Activated CD8-positive, alpha-beta T cell treated with anti-CD3 and anti-CD28 coated beads for 36 hours (primary cell): Measurements from ENCODE around the gene NUP85. TPM values are rescaled to one million over a fixed set of nuclear protein-coding genes. Genes with fewer than 3 reads are reported as not detected.

Experiments
- ATAC-seq: fragments of 200-7000 bp; cut with Tn5 transposase; one replicate; pipeline ENCODE4 v1.10.0; 2021; ENCODE audit warnings: mild to moderate bottlenecking, moderate library complexity
- CTCF ChIA-PET: fragments of 350-600 bp; sonication (Branson Sonifier 250); formaldehyde crosslinking; loops from one replicate; lab custom pipeline; 2021; ENCODE audit warnings: antibody characterized with exemption; lab: Charles Lee
- POLR2A ChIA-PET: fragments of 350-600 bp; sonication (Branson Sonifier 250); formaldehyde crosslinking; loops from one replicate; lab custom pipeline; 2021; ENCODE audit warnings: antibody characterized with exemption; lab: Charles Lee
- DNase-seq: peaks from one replicate; pipeline ENCODE4 v3.0.0-alpha.2; 2020
- H3K27ac Mint-ChIP-seq: one replicate; pipeline ENCODE4 v1.8.0; 2021; ENCODE audit warnings: mild to moderate bottlenecking, mixed read lengths
- H3K27me3 Mint-ChIP-seq: one replicate; pipeline ENCODE4 v1.8.0; 2021; ENCODE audit warnings: mixed read lengths
- H3K36me3 Mint-ChIP-seq: one replicate; pipeline ENCODE4 v1.8.0; 2021; ENCODE audit warnings: low read depth, mixed read lengths
- H3K4me1 Mint-ChIP-seq: one replicate; pipeline ENCODE4 v1.8.0; 2021; ENCODE audit warnings: low read depth, mixed read lengths
- H3K4me3 Mint-ChIP-seq: one replicate; pipeline ENCODE4 v1.8.0; 2021; ENCODE audit warnings: mild to moderate bottlenecking, moderate library complexity, mixed read lengths
- H3K9me3 Mint-ChIP-seq: one replicate; pipeline ENCODE4 v1.8.0; 2021; ENCODE audit warnings: mixed read lengths
- CTCF ChIP-seq: fragments of 200-600 bp; IDR thresholded peaks from one replicate; pipeline ENCODE4 v1.8.0; 2022; ENCODE audit warnings: antibody characterized with exemption, mild to moderate bottlenecking
- intact Hi-C: fragments of 100-400 bp; cut with micrococcal nuclease; formaldehyde crosslinking; loops from one replicate; pipeline ENCODE4 v1.10.0; 2022
- total RNA-seq, 2 experiments: library from RNA; stranded (reverse); gene quantifications; one replicate each; pipeline ENCODE4 v1.2.3, GENCODE V29; 2021

The NUP85 gene
- total RNA-seq, 2 experiments from 2014 or later = 108 to 116 TPM

GRCh38 chr17:75262112-75262606 lies 56.7 kb downstream of the NUP85 start:
- no peaks in the 10 kb centered on the region for H3K9me3 Mint-ChIP-seq
- H3K4me3 Mint-ChIP-seq = peak overlapping the region; percentile 95
- intact Hi-C loops = no loop called here
- ChIA-PET CTCF (interaction anchor here (0.8 to 4.9 kb wide), 15 partner anchors 10 to 301 kb away, joined by 3 to 107 read pairs (median 4); partner anchors contain the start of genes MIF4GD, NUP85, SLC25A19 and TSEN54), POLR2A (interaction anchor here (0.6 to 4.8 kb wide), 20 partner anchors 9 to 514 kb away, joined by 3 to 105 read pairs (median 4); partner anchors contain the start of genes ARMC7, GRB2, MIF4GD and SLC25A19)
- no peak for DNase-seq
- H3K36me3 Mint-ChIP-seq = peaks cover 38% of the 10 kb centered on the region
- no peaks in the 10 kb centered on the region for H3K27me3 Mint-ChIP-seq
- ATAC-seq = no peak
- peaks cover 48% of the 10 kb centered on the region for H3K4me1 Mint-ChIP-seq
- no peak for TF ChIP-seq CTCF
- peak overlapping the region; percentile 99 for H3K27ac Mint-ChIP-seq

DNA sequence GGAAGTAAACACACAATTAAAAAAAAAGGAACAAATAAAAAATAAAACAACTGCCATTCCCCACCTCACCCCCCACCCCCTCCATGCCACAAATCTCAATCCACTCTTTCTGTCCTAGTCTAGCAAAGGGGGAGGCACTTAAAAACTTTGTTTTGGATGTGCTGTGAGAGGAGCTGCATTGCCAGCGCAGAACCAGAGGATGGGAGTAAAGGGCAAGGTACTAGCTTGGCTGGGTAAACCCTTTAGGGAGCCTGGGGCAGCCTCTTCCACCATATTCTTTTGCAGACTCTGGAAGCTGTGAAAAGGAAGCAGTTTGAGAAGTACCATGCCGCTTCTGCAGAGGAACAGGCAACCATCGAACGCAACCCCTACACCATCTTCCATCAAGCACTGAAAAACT lies 57.6 kb downstream of the NUP85 start:
- Mint-ChIP-seq H3K4me1 (peaks cover 42% of the 10 kb centered on the region), H3K9me3 (no peaks in the 10 kb centered on the region), H3K27ac (peak overlapping the region; percentile 99), H3K27me3 (no peaks in the 10 kb centered on the region), H3K4me3 (peak overlapping the region; percentile 95), H3K36me3 (peaks cover 43% of the 10 kb centered on the region)
- ChIA-PET CTCF (interaction anchor here (0.7 to 4.9 kb wide), 8 partner anchors 9 to 181 kb away, joined by 3 to 107 read pairs (median 7); partner anchors contain the start of genes MIF4GD and NUP85), POLR2A (interaction anchor here (1.1 to 4.8 kb wide), 10 partner anchors 8 to 514 kb away, joined by 3 to 105 read pairs (median 8); partner anchors contain the start of genes ARMC7, MIF4GD and SLC25A19)
- ATAC-seq = no peak
- intact Hi-C loops = no loop called here
- TF ChIP-seq CTCF = no peak
- DNase-seq = no peak

DNA sequence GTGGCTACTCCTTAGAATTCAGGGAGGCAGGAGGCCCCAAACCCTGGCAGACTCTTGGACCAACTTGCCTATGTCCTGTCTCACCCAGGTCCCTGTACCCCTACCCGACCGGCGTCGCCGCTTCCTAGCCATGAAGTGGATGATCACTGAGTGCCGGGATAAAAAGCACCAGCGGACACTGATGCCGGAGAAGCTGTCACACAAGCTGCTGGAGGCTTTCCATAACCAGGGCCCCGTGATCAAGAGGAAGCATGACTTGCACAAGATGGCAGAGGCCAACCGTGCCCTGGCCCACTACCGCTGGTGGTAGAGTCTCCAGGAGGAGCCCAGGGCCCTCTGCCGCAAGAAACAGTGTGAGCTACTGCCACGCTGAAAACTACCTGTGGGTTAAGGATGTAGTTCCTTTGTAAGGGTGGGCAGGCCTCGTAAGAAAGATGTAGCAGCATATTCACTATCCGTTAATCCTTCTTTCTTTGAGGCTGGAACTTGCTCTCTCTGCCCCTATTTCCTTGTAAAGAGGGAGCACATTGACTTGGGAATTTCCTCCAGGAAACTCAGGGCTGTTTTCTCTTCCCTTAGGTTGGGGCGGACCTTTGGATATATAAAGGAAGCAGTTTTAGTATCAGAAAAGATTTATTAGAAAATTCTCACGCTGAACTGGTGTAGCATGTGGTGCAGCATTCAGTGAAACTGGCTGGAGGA lies 60.3 kb downstream of the NUP85 start:
- Mint-ChIP-seq H3K36me3 (peaks cover 39% of the 10 kb centered on the region), H3K9me3 (no peaks in the 10 kb centered on the region), H3K27me3 (no peaks in the 10 kb centered on the region), H3K4me3 (no peak overlapping the region), H3K4me1 (peaks cover 35% of the 10 kb centered on the region), H3K27ac (no peak overlapping the region)
- no peak for TF ChIP-seq CTCF
- ChIA-PET POLR2A (interaction anchor here (0.9 kb wide), 1 partner anchor 20 kb away, joined by 3 read pairs; no protein-coding TSS in a partner anchor), CTCF (no interaction called here)
- ATAC-seq (no peak), DNase-seq (no peak)
- intact Hi-C loops = no loop called here

DNA sequence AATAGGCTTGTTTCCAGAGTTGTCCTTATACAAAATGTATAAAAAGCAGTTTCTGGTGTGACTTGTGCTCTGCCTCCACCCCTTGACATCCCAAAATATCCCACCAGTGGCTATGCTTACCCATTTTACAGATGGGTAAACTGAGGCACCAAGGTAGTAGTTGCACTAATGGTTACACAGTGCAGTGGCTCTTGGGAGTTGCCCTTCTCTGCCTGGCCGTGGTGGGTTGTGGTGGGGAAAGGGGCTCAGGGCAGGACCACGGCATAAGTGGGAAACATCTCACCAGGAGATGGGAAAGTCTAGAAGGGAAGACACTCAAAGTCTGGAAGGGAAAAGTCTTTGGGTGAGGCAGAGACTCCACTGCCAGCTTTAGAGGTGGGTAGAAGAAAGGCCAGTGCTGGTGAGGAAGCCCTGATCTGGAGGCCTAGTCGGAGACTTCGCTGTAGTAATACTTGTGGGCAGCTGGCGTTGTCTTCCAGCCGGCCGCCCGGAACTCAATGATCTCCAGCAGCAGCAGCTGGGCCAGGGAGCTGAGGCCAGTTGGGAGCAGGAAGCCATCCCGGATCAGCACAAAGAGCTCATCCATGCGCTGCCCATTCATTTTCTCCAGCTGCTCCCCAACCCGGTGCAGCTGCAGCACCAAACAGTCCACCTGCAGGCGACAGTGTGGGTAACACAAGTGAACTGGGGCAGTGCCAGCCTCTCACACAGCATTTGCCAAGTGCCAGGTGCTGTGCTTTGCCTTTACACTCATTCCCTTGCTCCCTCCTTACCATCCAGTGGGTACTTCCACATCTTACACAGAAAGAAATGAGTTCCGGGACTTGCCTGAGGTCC lies 61.1 kb downstream of the NUP85 start:
- H3K36me3 Mint-ChIP-seq = peaks cover 39% of the 10 kb centered on the region
- H3K27ac Mint-ChIP-seq = peak overlapping the region; percentile 4
- no peak for TF ChIP-seq CTCF
- H3K4me1 Mint-ChIP-seq = peaks cover 35% of the 10 kb centered on the region
- ChIA-PET CTCF (interaction anchor here (0.7 to 3.3 kb wide), 3 partner anchors 17 to 146 kb away, joined by 3 to 8 read pairs (median 3); partner anchors contain the start of gene SLC25A19), POLR2A (interaction anchor here (1.5 kb wide), 1 partner anchor 17 kb away, joined by 4 read pairs; no protein-coding TSS in a partner anchor)
- no peak for ATAC-seq
- intact Hi-C loops = no loop called here
- H3K9me3 Mint-ChIP-seq = no peaks in the 10 kb centered on the region
- no peak for DNase-seq
- no peaks in the 10 kb centered on the region for H3K27me3 Mint-ChIP-seq
- H3K4me3 Mint-ChIP-seq = no peak overlapping the region
